Raji (cell line): ENCODE results near the gene TPRKB.

Source experiments
- POLR2A ChIP-seq: IDR thresholded peaks from 2 replicates; pipeline ENCODE4 v1.6.1; 2011; ENCODE audit warnings: low read depth, low read length, control low read depth; ENCODE audit not compliant: insufficient read depth

Gene TPRKB

GRCh38 chr2:73703675-73704074 lies 33.5 kb downstream of the TPRKB start:
- TF ChIP-seq POLR2A: no peak

- TF ChIP-seq POLR2A: no peak
Measured at GRCh38 chr2:73701968-73702665, 35.0 kb downstream of the TPRKB start.

GRCh38 chr2:73700661-73701447 lies 36.3 kb downstream of the TPRKB start:
- no peak for TF ChIP-seq POLR2A

- TF ChIP-seq POLR2A: no peak
Measured at GRCh38 chr2:73700131-73700611, 37.0 kb downstream of the TPRKB start.

- TF ChIP-seq POLR2A: no peak
Measured at GRCh38 chr2:73699437-73699836, 37.7 kb downstream of the TPRKB start.

GRCh38 chr2:73698101-73698500 lies 39.0 kb downstream of the TPRKB start:
- TF ChIP-seq POLR2A: no peak

- TF ChIP-seq POLR2A: no peak
Measured at GRCh38 chr2:73697606-73698005, 39.5 kb downstream of the TPRKB start.

- TF ChIP-seq POLR2A: no peak
Measured at GRCh38 chr2:73685764-73686438, 51.2 kb downstream of the TPRKB start.
